HG03097 (cell line): ENCODE data around the gene SPIRE2.
"Not testable (repeated sequence)": the region's sequence is repeated elsewhere in the genome, so short reads cannot be mapped to it uniquely, and the experiment has no call there.

Experiments used
- ATAC-seq: cut with Tn5 transposase; IDR thresholded peaks from one replicate; pipeline ENCODE4 v1.9.1; 2021; ENCODE audit not compliant: unreplicated experiment, low FRiP score

The SPIRE2 gene

GRCh38 chr16:89834813-89835363 is 6.6 kb downstream of the SPIRE2 start:
- not testable (repeated sequence) for ATAC-seq

GRCh38 chr16:89836484-89836883 is 8.2 kb downstream of the SPIRE2 start:
- ATAC-seq = not testable (repeated sequence)

GRCh38 chr16:89837014-89837546 is 8.8 kb downstream of the SPIRE2 start:
- no peak for ATAC-seq

GRCh38 chr16:89841275-89841674 is 13.0 kb downstream of the SPIRE2 start:
- no peak for ATAC-seq

DNA sequence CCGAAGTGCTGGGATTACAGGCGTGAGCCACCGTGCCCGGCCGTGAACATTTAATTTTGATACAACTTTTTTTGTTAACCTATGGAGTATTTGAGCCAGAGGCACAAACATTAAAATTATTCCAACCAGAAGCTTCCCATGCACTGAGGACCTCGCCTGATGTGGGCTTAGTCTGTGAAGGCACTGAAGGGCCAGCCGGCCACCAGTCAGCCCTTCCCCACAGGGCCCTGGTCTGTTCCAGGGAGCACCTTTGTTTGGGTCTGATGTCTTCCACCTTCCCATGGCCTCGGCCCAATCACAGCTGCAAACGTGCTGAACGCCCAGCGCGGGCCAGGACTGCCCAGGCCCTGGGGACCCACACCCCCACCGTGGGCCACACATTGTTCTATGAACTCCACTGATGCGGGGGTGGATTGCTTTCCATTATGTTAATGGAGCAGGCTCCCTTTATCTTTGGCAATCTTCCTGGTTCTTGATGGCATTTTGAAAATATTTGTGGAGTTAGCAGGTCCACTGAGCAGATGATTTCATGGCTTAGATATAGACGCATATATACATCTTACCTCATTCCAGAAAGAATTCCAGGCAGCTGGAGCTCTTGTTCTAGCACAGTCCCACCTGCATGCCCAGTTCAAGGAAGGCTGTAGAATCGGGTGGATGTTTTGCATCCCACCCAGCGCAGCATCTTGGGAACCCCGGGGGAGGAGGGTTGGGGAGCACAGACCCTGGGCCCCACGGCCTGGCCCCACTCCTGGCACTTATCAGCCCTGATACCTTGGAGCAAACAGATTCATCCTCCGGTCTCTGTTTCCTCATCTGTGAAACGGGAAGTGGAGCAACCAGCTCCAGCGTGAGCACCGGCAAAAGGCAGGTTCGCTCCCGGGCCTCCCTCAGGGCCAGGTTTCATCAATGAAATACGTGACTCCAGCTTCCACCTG is 14.5 kb downstream of the SPIRE2 start:
- no peak for ATAC-seq

- no peak for ATAC-seq
Observed at GRCh38 chr16:89843409-89844350, 15.4 kb downstream of the SPIRE2 start.

DNA sequence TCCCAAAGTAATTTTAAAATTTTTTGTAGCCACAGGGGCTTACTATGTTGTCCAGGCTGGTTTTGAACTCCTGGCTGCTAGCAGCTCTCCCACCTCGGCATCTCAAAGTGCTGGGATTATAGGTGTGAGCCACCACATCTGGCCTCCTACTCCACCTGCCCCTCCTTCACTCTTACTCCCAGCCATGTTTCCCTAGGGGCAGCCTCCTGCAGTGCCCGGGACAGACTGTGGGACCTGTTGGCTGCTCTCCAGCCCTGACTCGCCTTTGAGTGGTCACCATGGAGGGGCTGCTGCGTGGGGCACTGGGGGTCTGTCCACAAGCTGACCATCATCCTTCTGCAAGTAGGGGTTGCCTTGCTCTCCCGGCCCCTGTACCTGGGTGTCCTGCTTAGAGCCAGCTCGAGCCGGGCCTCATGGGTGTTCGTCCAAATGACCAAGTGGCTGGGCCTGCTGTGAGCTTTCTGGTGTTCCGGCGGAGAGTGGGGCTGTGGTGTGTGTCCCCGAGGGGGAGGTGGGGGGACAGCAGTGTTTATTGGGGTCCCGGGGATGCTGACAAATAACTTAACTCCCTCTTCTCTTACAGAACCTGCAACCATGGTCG is 16.6 kb downstream of the SPIRE2 start:
- no peak for ATAC-seq

GRCh38 chr16:89845417-89845816 is 17.1 kb downstream of the SPIRE2 start:
- ATAC-seq = no peak

DNA sequence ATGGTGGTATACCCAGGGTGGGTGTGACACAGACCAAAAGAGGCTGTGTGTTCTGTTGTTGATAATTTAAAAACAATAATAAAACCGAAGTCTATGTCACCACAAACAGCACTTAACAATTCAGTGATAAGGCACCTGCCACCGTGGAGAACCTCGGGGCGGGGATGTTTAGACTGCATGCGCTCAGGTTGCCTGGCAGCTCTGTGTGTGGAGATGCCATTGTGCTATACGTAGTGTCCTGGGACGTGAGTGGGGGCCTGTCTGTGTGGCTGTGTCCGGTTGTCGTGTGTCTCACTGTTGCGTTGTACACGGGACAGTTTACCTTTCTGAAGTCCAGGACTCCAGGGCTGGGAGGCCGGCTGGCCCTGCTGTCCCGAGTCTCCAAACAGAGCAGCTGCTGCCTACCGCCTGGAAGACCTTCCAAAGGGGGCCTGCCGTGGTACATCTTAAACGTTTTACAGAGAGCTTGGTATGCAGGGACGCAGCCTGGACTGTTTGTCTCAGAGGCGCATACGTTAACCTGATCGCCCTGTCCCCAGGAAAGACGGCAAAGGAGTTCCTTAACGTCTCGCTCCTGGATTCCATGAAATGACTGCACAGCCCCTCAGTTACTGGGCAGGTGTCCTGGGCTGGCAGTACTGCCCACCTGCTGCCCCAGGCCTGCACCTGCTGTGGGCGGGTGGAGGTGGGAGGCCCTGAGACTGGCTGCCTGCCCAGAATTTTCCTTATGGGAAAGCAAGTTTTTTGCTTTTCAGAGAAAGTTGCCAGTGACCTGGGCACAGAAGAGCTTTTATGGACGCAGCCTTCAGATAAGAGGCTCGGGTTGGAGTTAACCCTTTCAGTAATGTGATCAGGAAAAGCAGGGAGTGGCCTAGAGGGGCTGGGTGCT is 19.0 kb downstream of the SPIRE2 start:
- ATAC-seq = no peak

- ATAC-seq = no peak
Observed at GRCh38 chr16:89847940-89848297, 19.6 kb downstream of the SPIRE2 start.

DNA sequence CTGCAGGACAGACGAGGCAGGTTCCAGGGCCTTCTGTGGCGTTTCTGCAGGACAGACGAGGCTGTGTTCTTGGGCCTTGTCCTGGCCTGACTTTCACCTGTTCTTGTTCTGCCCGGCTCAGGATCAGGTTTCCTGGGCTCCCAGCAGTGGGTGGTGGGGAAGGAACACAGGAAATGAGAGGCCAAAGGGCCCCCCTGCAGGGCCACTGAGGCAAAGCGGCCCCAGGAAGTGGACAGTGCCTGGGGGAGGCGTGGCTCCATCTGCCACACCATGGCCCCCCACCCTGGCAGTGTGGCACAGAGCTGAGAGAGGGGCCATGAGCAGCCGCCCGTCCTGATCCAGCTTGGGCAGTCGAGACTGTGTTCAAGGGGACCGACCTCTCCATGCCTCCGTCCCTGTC is 20.7 kb downstream of the SPIRE2 start:
- ATAC-seq = no peak

DNA sequence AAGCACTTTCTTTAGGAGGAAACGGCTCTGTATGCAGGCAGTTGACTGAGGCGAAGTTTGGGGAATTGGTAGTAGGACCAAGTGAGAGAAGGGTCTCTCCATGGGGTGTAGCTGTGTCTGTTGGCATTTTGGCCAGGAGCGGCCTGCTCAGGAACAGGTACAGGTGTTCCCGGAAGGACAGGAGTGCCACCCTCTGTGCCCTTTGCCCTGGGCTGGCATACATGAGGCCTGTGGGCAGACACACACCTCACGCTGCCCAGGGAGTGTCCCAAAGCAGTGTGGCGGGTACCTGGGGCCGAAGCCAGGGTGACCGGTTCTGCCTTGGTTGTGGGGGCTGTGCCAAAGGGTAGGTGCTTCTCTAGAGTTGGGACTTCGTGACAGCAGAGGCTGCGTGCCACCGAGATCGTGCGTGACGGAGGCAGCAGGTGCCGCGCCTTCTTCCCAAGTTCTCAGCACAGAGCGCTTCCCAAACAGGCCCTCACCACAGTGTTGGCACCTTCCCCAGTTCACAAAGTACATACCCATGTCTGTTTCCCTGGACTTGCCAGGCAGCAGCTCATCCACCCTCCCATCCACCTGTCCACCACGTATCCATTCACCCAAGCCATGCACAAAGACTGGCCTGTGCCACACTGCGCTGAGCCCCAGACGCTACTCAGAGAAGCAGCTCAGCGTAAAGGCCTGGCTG is 25.2 kb downstream of the SPIRE2 start:
- ATAC-seq = no peak

DNA sequence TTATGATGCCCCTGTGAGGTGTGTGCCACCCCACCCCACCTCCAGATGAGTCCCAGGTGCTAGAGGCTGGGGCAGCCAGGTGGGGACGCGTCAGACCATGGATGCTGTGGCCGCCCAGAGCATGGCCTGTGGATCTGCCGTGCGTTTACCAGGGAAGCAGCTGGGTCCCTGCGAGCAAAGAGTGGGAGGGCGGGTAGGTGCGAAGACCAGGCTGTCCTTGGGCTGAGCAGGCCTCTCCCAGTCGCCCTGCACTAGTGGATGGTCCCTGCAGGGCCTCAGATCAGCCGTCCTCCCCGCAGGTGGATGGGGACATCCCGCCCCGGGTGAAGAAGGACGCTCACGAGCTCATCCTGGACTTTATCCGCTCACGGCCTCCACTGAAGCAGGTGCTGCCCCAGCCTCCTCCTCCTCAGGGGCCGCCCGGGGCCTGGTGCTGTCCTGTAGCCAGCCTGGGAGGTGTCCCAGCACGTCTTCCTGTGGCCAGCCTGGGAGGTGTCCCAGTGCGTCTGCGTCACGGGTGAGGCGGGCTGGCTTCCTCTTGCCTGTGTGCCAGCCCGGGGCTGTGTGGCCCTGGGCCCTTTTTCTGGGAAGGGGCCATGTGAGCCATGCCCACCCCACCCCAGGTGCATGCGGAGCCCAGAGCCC is 27.1 kb downstream of the SPIRE2 start:
- ATAC-seq = no peak

DNA sequence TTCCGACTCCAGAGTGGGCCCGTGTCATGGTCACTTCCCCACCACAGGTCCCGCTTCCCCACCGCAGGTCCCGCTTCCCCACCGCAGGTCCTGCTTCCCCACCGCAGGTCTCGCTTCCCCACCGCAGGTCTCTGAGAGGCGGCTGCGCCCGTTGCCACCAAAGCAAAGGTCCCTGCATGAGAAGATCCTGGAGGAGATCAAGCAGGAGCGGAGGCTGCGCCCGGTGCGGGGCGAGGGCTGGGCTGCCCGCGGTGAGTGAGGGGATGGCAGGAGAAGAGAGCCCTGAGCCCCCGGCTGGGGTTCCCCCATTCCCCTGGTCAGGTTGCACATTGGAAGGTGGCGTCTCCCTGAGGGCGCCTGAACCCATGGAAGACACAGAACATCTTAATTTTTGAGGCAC is 27.7 kb downstream of the SPIRE2 start:
- no peak for ATAC-seq

DNA sequence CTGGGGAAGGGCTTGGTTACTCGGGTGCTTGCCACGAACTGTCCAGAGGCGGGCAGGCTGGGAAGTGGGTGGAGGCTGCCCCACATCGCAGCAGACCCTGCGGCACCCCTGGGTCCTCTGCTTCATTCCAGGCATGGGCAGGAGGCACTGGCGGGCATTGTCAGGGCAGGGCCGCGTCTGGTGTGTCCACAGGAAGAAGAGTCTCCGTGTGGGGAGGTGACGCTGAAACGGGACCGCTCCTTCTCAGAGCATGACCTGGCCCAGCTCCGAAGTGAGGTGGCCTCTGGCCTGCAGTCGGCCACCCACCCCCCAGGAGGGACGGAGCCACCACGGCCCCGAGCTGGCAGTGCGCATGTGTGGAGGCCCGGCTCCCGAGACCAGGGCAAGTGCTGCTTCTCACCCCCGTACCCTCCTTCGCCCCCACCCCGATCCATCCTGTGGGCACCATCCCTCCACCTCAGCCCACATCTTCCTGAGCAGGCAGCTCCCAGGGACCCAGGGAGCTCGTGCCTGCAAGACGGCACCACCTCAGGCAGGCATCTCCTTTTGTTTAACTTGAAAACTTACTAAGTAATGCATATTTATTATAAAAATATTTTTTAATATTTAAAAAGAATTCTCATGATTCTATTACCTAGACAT is 30.8 kb downstream of the SPIRE2 start:
- no peak for ATAC-seq

- ATAC-seq = no peak
Observed at GRCh38 chr16:89859615-89860007, 31.3 kb downstream of the SPIRE2 start.

GRCh38 chr16:89860747-89861304 is 32.6 kb downstream of the SPIRE2 start:
- no peak for ATAC-seq

GRCh38 chr16:89861648-89862047 is 33.4 kb downstream of the SPIRE2 start:
- no peak for ATAC-seq
